Smooth muscle cell (in vitro differentiated cells): ENCODE data around the gene RAB44. TPM values are rescaled to one million over a fixed set of nuclear protein-coding genes. Genes with fewer than 3 reads are reported as not detected.

Experiments used
- DNase-seq: peaks from one replicate; lab custom pipeline; 2025; ENCODE audit not compliant: unreplicated experiment; lab: John Stamatoyannopoulos, UW
- H2AFZ ChIP-seq: fragments of 200-600 bp; sonication (generic); 2 replicates; pipeline ENCODE4 v1.6.0; 2016; ENCODE audit warnings: antibody characterized with exemption, low read depth, mild to moderate bottlenecking
- H3F3A ChIP-seq: fragments of 200-600 bp; sonication (generic); 2 replicates; pipeline ENCODE4 v1.6.0; 2017; ENCODE audit warnings: antibody characterized with exemption, low read depth
- H3K27ac ChIP-seq: fragments of 200-600 bp; sonication (generic); 2 replicates; pipeline ENCODE4 v1.5.1; 2016; ENCODE audit warnings: low read depth, mild to moderate bottlenecking
- H3K27me3 ChIP-seq: fragments of 200-600 bp; sonication (generic); 2 replicates; pipeline ENCODE4 v1.6.1; 2016; ENCODE audit warnings: low read depth, mild to moderate bottlenecking
- H3K36me3 ChIP-seq: fragments of 200-600 bp; sonication (generic); 2 replicates; pipeline ENCODE4 v1.5.1; 2016; ENCODE audit warnings: low read depth
- H3K4me1 ChIP-seq: fragments of 200-600 bp; sonication (generic); 2 replicates; pipeline ENCODE4 v1.5.1; 2016; ENCODE audit warnings: low read depth
- H3K4me2 ChIP-seq: fragments of 200-600 bp; sonication (generic); 2 replicates; pipeline ENCODE4 v1.6.0; 2016; ENCODE audit warnings: mild to moderate bottlenecking
- H3K4me3 ChIP-seq: fragments of 200-600 bp; sonication (generic); 2 replicates; pipeline ENCODE4 v1.5.1; 2016; ENCODE audit warnings: mild to moderate bottlenecking
- H3K79me2 ChIP-seq: fragments of 200-600 bp; sonication (generic); 2 replicates; pipeline ENCODE4 v1.6.0; 2016; ENCODE audit warnings: low read depth, mild to moderate bottlenecking
- H3K9ac ChIP-seq: fragments of 200-600 bp; sonication (generic); 2 replicates; pipeline ENCODE4 v1.6.0; 2016; ENCODE audit warnings: low read depth
- H3K9me3 ChIP-seq: fragments of 200-600 bp; sonication (generic); replicated peaks from 2 replicates; pipeline ENCODE4 v1.5.1; 2016; ENCODE audit warnings: low read depth
- H4K20me1 ChIP-seq: fragments of 200-600 bp; sonication (generic); 2 replicates; pipeline ENCODE4 v1.6.0; 2016; ENCODE audit warnings: low read depth
- CTCF ChIP-seq: fragments of 200-600 bp; sonication (generic); IDR thresholded peaks from 2 replicates; pipeline ENCODE4 v1.5.1; 2017; ENCODE audit warnings: borderline replicate concordance, mild to moderate bottlenecking, antibody characterized with exemption; ENCODE audit not compliant: insufficient read depth, poor library complexity, severe bottlenecking
- WGBS: methylation state at CpG from one replicate; pipeline ENCODE4 v1.1.7; 2016; ENCODE audit warnings: low lambda C conversion rate; 5-methylcytosine and 5-hydroxymethylcytosine counted together
- polyA plus RNA-seq: library from polyadenylated mRNA; unstranded; fragments of >200 nt; fragmentation: Nextera tagmentation; extraction: Ambion mirVana; gene quantifications from 2 replicates; pipeline ENCODE4 v1.2.1, GENCODE V29; 2016
- total RNA-seq: library from RNA; depleted of rRNA; stranded (reverse); fragments of >200 nt; gene quantifications from 2 replicates; pipeline ENCODE4 v1.2.3, GENCODE V29; 2014

Gene RAB44
- total and polyA plus RNA-seq, 2 experiments from 2014 or later = 0.03 TPM; not detected in 1

GRCh38 chr6:36713846-36714245 lies 16.2 kb downstream of the RAB44 start:
- no peak overlapping the region for H3K9ac ChIP-seq
- H3F3A ChIP-seq = no peaks in the 10 kb centered on the region
- H2AFZ ChIP-seq = no peak overlapping the region
- no peaks in the 10 kb centered on the region for H3K9me3 ChIP-seq
- H3K4me1 ChIP-seq = no peaks in the 10 kb centered on the region
- H3K27ac ChIP-seq = no peak overlapping the region
- H3K79me2 ChIP-seq = no peaks in the 10 kb centered on the region
- 92% methylated on average over 8 of the region's 8 CpGs for WGBS
- no peaks in the 10 kb centered on the region for H3K36me3 ChIP-seq
- no peaks in the 10 kb centered on the region for H4K20me1 ChIP-seq
- no peaks in the 10 kb centered on the region for H3K27me3 ChIP-seq
- H3K4me2 ChIP-seq = no peak overlapping the region
- no peak for TF ChIP-seq CTCF
- no peak for DNase-seq
- H3K4me3 ChIP-seq = no peak overlapping the region

DNA sequence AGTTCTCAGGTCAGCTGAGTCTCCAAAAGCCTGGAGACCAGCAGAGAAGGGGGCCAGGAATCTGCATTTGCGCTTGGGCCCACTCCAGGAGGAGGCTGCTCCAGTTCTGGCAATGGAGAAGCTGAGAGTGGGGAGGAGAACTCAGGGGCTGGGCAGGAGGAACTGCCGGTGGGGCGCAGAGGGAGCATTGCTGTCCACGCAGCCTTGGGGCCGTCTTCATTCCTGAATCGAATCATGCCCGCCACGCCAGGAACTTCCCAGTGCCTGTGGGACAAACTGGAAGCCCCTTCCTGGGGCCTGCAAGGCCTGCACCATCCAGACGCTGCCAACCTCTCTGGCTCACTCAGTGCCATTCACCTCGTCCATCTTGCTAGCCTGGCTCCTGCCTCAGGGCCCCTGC lies 16.9 kb downstream of the RAB44 start:
- no peak overlapping the region for H3K27ac ChIP-seq
- no peak overlapping the region for H3K4me3 ChIP-seq
- TF ChIP-seq CTCF = no peak
- H3K36me3 ChIP-seq = no peaks in the 10 kb centered on the region
- no peaks in the 10 kb centered on the region for H3K4me1 ChIP-seq
- H3K9me3 ChIP-seq = no peaks in the 10 kb centered on the region
- no peak overlapping the region for H3K4me2 ChIP-seq
- 93% methylated on average over 6 of the region's 10 CpGs for WGBS
- H3K79me2 ChIP-seq = no peaks in the 10 kb centered on the region
- no peak overlapping the region for H3K9ac ChIP-seq
- H3F3A ChIP-seq = no peaks in the 10 kb centered on the region
- H4K20me1 ChIP-seq = no peaks in the 10 kb centered on the region
- H2AFZ ChIP-seq = no peak overlapping the region
- DNase-seq = no peak
- H3K27me3 ChIP-seq = no peaks in the 10 kb centered on the region

GRCh38 chr6:36715469-36715868 lies 17.8 kb downstream of the RAB44 start:
- Histone ChIP-seq H3K27me3 (no peaks in the 10 kb centered on the region), H3K4me3 (no peak overlapping the region), H3K9ac (no peak overlapping the region), H3K36me3 (no peaks in the 10 kb centered on the region), H3K27ac (no peak overlapping the region), H3K79me2 (no peaks in the 10 kb centered on the region), H3K4me1 (no peaks in the 10 kb centered on the region), H4K20me1 (no peaks in the 10 kb centered on the region), H3K9me3 (no peaks in the 10 kb centered on the region), H2AFZ (no peak overlapping the region), H3K4me2 (no peak overlapping the region), H3F3A (no peaks in the 10 kb centered on the region)
- 84% methylated on average over 7 of the region's 7 CpGs for WGBS
- no peak for DNase-seq
- no peak for TF ChIP-seq CTCF

DNA sequence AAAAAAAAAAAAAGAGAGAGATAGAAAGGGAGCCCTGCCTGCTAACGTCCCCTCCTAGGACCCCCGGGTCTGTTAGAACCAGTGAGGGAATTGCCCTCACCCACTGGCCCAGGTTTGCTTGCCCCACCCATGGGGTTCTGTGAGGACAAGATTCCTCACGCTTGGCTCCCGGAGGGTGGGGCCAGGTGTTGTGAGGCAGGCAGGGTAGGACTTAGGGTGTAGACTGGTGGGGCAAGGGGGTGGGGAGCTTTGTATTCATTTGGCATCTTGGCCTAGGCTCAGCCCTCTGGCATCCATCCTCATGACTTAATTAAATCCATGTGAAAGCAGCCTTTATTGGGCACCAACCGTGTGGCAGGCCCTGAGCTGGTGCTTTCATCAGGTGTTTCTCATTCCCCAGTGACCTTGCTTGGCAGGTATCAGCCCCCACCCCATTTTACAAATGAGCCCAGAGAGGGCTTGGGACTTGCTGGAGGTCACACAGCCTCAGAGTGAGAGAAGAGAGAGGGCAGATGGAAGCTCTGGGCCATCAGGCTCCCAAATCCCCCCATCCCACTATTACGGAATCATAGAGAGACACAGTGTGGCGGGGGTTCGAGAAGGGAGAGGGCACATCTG lies 19.0 kb downstream of the RAB44 start:
- Histone ChIP-seq H3K27ac (no peak overlapping the region), H3K4me1 (no peaks in the 10 kb centered on the region), H3K79me2 (no peaks in the 10 kb centered on the region), H4K20me1 (no peaks in the 10 kb centered on the region), H3K9ac (no peak overlapping the region), H3F3A (no peaks in the 10 kb centered on the region), H3K36me3 (no peaks in the 10 kb centered on the region), H3K27me3 (no peaks in the 10 kb centered on the region), H3K9me3 (no peaks in the 10 kb centered on the region), H2AFZ (no peak overlapping the region), H3K4me3 (no peak overlapping the region), H3K4me2 (no peak overlapping the region)
- 93% methylated on average over 8 of the region's 8 CpGs for WGBS
- TF ChIP-seq CTCF = no peak
- DNase-seq = no peak
